HFF-Myc (cell line): Measurements from ENCODE around the gene MYL5.

ENCODE experiments used
- DNase-seq: peaks from one replicate; pipeline ENCODE4 v3.0.0-alpha.2; 2011; ENCODE audit warnings: low read depth; ENCODE audit errors: extremely low read depth
- H3K4me3 ChIP-seq: replicated peaks from 2 replicates; pipeline ENCODE4 v1.5.1; 2011; ENCODE audit warnings: low read depth, mild to moderate bottlenecking, control low read depth, low read length
- TF ChIP-seq, protein P1 (sequence below): IDR thresholded peaks from 2 replicates; pipeline ENCODE4 v1.5.1; 2012; ENCODE audit warnings: mild to moderate bottlenecking, low read depth, low read length, control low read depth; ENCODE audit errors: missing control alignments

MYL5 gene

DNA sequence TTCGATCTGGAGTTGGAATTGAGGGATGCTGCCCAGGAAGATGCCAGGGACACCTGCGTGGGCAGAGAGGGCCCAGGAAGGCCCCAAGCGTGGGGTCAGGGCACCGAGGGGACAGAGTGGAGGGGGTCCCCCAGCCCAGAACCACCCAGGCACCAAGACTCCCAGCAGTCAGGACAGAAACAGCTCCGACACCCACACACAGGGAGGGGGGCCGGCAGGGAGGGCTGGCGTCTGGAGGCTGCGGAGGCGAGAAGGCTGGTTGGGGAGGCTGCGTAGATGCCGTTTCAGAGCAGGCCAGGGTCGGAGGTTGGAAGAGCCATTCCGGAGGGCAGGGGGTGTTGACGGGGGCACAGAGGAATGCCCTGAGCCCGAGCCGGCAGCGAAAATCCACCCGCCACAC, 23.9 kb upstream of the MYL5 start:
- H3K4me3 ChIP-seq: no peak overlapping the region
- DNase-seq: no peak
- TF ChIP-seq, protein P1, sequence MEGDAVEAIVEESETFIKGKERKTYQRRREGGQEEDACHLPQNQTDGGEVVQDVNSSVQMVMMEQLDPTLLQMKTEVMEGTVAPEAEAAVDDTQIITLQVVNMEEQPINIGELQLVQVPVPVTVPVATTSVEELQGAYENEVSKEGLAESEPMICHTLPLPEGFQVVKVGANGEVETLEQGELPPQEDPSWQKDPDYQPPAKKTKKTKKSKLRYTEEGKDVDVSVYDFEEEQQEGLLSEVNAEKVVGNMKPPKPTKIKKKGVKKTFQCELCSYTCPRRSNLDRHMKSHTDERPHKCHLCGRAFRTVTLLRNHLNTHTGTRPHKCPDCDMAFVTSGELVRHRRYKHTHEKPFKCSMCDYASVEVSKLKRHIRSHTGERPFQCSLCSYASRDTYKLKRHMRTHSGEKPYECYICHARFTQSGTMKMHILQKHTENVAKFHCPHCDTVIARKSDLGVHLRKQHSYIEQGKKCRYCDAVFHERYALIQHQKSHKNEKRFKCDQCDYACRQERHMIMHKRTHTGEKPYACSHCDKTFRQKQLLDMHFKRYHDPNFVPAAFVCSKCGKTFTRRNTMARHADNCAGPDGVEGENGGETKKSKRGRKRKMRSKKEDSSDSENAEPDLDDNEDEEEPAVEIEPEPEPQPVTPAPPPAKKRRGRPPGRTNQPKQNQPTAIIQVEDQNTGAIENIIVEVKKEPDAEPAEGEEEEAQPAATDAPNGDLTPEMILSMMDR: no peak

DNA sequence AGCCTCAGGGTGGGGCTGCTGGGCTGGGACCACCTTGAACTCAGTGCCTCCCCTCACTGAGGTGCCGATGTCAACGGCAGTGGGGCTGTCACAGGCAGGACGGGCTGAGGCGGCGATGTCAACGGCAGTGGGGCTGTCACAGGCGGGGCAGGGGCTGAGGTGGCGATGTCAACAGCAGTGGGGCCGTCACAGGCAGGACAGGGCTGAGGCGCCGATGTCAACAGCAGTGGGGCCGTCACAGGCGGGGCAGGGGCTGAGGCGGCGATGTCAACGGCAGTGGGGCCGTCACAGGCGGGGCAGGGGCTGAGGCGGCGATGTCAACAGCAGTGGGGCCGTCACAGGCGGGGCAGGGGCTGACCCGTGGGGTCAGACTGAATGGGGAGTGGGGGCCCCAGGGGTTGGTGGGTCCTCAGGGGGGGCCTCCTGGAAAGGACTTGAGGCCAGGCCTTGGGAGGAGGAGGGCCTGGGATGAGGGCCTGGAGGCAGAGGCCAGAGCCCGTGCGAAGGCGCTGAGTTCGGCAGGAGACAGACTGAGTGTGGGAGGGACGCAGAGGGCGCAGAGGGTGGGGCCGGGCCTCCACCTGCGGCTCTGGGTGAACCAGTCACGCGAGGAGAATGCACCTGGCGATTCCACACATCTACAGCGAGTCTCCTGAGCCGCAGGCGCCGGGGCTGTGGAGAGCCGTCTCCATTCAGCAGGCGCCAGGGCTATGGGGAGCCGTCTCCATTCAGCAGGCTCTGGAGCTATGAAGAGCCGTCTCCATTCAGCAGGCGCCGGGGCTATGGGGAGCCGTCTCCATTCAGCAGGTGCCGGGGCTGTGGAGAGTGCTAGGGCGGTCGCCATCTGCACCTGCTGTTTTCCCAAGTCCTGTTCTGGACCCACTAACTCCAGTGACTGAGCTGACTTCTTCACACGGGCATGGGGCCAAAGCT, 23.1 kb upstream of the MYL5 start:
- no peak overlapping the region for H3K4me3 ChIP-seq
- TF ChIP-seq, protein P1: no peak
- no peak for DNase-seq

- DNase-seq: no peak
- TF ChIP-seq, protein P1: no peak
- H3K4me3 ChIP-seq: no peak overlapping the region
These were observed 22.3 kb upstream of the MYL5 start for GRCh38 chr4:651884-652642.

DNA sequence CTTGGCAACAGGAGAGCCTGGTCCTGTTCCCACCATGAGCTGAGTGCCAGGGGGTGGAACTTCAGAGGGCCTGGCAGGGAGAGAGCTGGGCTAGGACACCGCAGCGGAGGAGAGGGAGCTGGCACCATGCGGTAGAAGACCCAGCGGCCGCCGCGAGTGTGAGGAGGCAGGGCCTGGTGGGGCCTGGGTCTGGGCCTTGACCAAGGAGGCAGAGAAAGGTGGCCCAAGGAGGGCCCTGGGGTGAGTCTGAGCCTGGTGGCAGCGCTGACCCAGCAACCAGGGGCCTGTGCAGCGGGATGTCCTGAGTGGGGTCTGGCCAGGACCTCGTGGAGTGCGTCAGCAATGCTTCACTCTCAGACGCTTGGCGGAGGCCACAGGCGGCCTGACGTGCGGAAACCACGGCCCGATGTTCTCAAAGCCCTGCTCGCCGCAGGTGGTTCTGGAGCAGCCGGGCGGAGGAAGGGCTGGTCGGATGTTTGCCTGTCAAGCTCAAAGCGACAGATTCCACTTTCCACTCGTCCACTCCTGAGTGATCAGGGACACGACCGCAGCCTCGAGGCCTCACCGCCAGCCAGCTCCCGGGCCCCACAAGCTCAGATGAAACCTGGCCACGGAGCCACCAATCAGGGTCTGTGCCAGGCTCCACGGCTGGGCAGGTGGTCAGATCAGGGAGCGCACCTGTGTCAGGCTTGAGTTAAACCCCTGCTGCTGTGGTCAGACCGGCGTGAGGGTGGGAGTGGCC, 21.1 kb upstream of the MYL5 start:
- H3K4me3 ChIP-seq: no peak overlapping the region
- TF ChIP-seq, protein P1: no peak
- no peak for DNase-seq

DNA sequence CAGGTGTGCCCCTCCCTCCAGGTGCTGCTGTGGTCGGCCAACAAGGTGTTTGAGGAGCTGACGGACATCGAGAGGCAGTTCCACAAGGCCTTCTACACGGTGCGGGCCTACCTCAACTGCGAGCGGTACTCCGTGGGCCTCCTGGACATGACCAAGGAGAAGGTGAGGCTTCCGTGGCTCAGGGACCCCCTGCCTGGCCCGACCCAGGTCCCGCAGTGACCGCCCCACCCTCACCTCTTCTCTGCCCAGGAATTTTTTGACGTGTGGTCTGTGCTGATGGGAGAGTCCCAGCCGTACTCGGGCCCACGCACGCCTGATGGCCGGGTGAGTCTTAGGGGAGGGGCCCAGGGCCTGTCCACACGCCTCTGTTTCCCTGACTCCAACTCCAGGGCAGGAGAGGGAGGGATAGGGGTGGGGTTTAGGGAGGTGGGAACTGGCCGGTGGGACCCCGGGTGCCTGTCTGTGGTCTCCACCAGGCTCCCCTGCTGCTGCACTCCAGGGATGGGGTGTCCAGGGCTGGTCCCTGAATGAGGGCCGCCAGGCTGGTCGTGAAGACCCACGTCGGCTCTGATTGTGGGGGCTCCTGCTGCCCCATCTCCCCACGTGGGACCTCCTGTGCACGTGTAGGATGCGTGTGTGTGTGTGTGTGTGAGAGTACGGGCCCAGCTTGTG, 20.4 kb upstream of the MYL5 start:
- no peak overlapping the region for H3K4me3 ChIP-seq
- no peak for DNase-seq
- TF ChIP-seq, protein P1: no peak

DNA sequence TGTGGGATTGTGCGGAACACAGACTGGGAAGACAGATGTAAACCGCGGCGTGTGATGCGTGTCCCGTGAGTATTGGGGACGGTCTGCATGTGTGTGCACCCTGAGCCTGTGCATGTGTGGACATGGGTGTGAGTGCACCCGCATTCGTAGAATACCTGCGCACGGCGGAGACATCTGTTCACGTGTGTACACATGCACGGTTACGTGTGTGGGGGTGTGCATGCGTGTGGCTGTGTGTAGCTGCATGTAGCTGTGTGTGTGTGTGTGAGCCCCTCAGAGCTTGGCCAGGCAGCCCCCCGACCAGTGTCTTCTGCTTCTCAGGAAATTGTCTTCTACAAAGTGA, 19.9 kb upstream of the MYL5 start:
- no peak overlapping the region for H3K4me3 ChIP-seq
- DNase-seq: no peak
- TF ChIP-seq, protein P1: no peak
